ENCODE data around the gene LYSMD1.

GRCh38 chr1:151134991-151135390 is 30.7 kb downstream of the LYSMD1 start:
- TF ChIP-seq EZH2 (IDR thresholded peaks at IDR 0.05; ENCODE audit: low read length, unreplicated experiment) (no peak), CTCF (conservative IDR thresholded peaks at IDR 0.05; ENCODE audit: low read depth, low read length) (no peak)
